K562 (cell line): ENCODE measurements around the gene AGR3. TPM values are rescaled to one million over a fixed set of nuclear protein-coding genes. Genes with fewer than 3 reads are reported as not detected.

Experiments
- ATAC-seq: fragments of 200-7000 bp; cut with Tn5 transposase; 3 replicates; pipeline ENCODE4 v1.9.1; 2020; ENCODE audit warnings: moderate library complexity
- BruUV-seq: library from RNA; stranded (reverse); fragments of 400-500 nt; replicated peaks from 2 replicates; lab custom pipeline; 2021; lab: Mats Ljungman, UMichigan
- CTCF ChIA-PET: fragments of 300-600 bp; formaldehyde crosslinking; extraction: SDS; loops from one replicate; lab custom pipeline; 2021; ENCODE audit warnings: low intra/inter-chr PET ratio; lab: Yijun Ruan, JAX
- POLR2A ChIA-PET: fragments of 300-600, 350-650 bp; sonication (Branson Sonifier 250); formaldehyde crosslinking; extraction: SDS; loops from one replicate; lab custom pipeline; 2021; ENCODE audit warnings: antibody characterized with exemption, inconsistent platforms; lab: Yijun Ruan, JAX
- DNase-seq, 4 experiments: peaks; one replicate each; pipeline versions ENCODE4 v3.0.0 to v3.0.0-alpha.2; 2011 to 2018; ENCODE audit warnings: low spot score in 3 of 4, mixed read lengths in 3 of 4; ENCODE audit errors: extremely low read depth in 1 of 4
- FAIRE-seq: peaks from 2 replicates; lab custom pipeline; 2011; peaks lifted over from hg19 to GRCh38; lab: Jason Lieb, UNC
- H2AFZ ChIP-seq: 2 replicates; pipeline ENCODE4 v1.6.0; 2011; ENCODE audit warnings: low read depth, low read length, control low read depth, inconsistent platforms
- H3K27ac ChIP-seq: fragments of 200-600 bp; 3 replicates; pipeline ENCODE4 v1.8.0; 2011; ENCODE audit warnings: low read depth, mild to moderate bottlenecking, control low read depth, inconsistent platforms, low read length, moderate library complexity, mixed read lengths; ENCODE audit errors: extremely low read depth
- H3K27me3 ChIP-seq, 2 experiments: fragments of 300-600 bp in 1 of 2; 2 replicates in 1 of 2; 3 replicates in 1 of 2; pipeline versions ENCODE4 v1.6.0 to v1.8.0; 2011; ENCODE audit warnings: inconsistent platforms in 2 of 2, low read length in 2 of 2, mild to moderate bottlenecking in 1 of 2, mixed read lengths in 1 of 2, moderate library complexity in 1 of 2; ENCODE audit not compliant: control insufficient read depth in 2 of 2, insufficient read depth in 2 of 2
- H3K36me3 ChIP-seq: fragments of 300-600 bp; 3 replicates; pipeline ENCODE4 v1.8.0; 2011; ENCODE audit warnings: mild to moderate bottlenecking, low read length, inconsistent platforms; ENCODE audit not compliant: control insufficient read depth, insufficient read depth
- H3K4me1 ChIP-seq, 2 experiments: fragments of 200-600 bp in 1 of 2; replicated peaks in 1 of 2; 2 replicates in 1 of 2; 3 replicates in 1 of 2; pipeline versions ENCODE4 v1.5.1 to v1.8.0; 2011; ENCODE audit warnings: inconsistent platforms in 2 of 2, low read length in 2 of 2, mild to moderate bottlenecking in 1 of 2, mixed read lengths in 1 of 2, moderate library complexity in 1 of 2; ENCODE audit not compliant: control insufficient read depth in 2 of 2, insufficient read depth in 2 of 2
- H3K4me2 ChIP-seq: 2 replicates; pipeline ENCODE4 v1.6.1; 2011; ENCODE audit warnings: low read length, control low read depth, inconsistent platforms, mixed read lengths; ENCODE audit not compliant: insufficient read depth
- H3K4me3 ChIP-seq: fragments of 200-600 bp; sonication (generic), shearing (Covaris generic); 2 replicates; pipeline ENCODE4 v1.5.1; 2016; ENCODE audit warnings: control low read depth, inconsistent platforms
- H3K79me2 ChIP-seq: fragments of 200-600 bp; 3 replicates; pipeline ENCODE4 v1.8.0; 2011; ENCODE audit warnings: low read length, inconsistent platforms; ENCODE audit not compliant: control insufficient read depth, insufficient read depth
- H3K9ac ChIP-seq, 2 experiments: 2 replicates each; pipeline versions ENCODE4 v1.6.0 to v1.6.1; 2011; ENCODE audit warnings: low read depth in 2 of 2, low read length in 2 of 2, control low read depth in 1 of 2, inconsistent platforms in 1 of 2, mild to moderate bottlenecking in 1 of 2, mixed read lengths in 1 of 2; ENCODE audit not compliant: insufficient read depth in 1 of 2
- H3K9me1 ChIP-seq: one replicate; pipeline ENCODE4 v1.6.0; 2011; ENCODE audit warnings: inconsistent platforms, mild to moderate bottlenecking, low read length, moderate library complexity; ENCODE audit not compliant: control insufficient read depth, insufficient read depth
- H3K9me3 ChIP-seq: replicated peaks from 2 replicates; pipeline ENCODE4 v1.5.1; 2011; ENCODE audit warnings: low read depth, low read length, inconsistent platforms; ENCODE audit not compliant: control insufficient read depth, insufficient read depth
- H4K20me1 ChIP-seq: replicated peaks from 2 replicates; pipeline ENCODE4 v1.6.1; 2011; ENCODE audit warnings: low read length, inconsistent platforms, mixed read lengths; ENCODE audit not compliant: control insufficient read depth, insufficient read depth
- KLF13 ChIP-seq: fragments of 450-650 bp; IDR thresholded peaks from 2 replicates; pipeline ENCODE4 v1.6.1; 2016; ENCODE audit warnings: missing genetic modification characterization, low read depth, mild to moderate bottlenecking, missing compliant biosample characterization, moderate library complexity, borderline replicate concordance
- MLLT1 ChIP-seq, 2 experiments: fragments of 450-650 bp; IDR thresholded peaks; 2 replicates each; pipeline ENCODE4 v1.6.1; 2016
- TEAD4 ChIP-seq, 2 experiments: sonication (generic) in 1 of 2; formaldehyde crosslinking in 1 of 2; IDR thresholded peaks; 2 replicates each; pipeline versions ENCODE4 v1.6.1 to v1.8.0; 2012 to 2022; ENCODE audit warnings: borderline replicate concordance in 1 of 2, inconsistent platforms in 1 of 2, low read length in 1 of 2, mild to moderate bottlenecking in 1 of 2, missing genetic modification reagents in 1 of 2
- ZBTB11 ChIP-seq, 3 experiments: fragments of 200-800 bp in 1 of 3; fragments of 250-450 bp in 1 of 3; fragments of 450-650 bp in 1 of 3; sonication (Bioruptor Pico) in 1 of 3; sonication (Bioruptor generic) in 1 of 3; formaldehyde crosslinking in 1 of 3; IDR thresholded peaks; 2 replicates each; pipeline versions ENCODE4 v1.6.1 to v1.8.0; 2016 to 2022; ENCODE audit warnings: mild to moderate bottlenecking in 2 of 3, missing genetic modification characterization in 2 of 3, missing compliant biosample characterization in 1 of 3, moderate library complexity in 1 of 3
- ZNF324 ChIP-seq: fragments of 250-450 bp; sonication (Bioruptor Pico); IDR thresholded peaks from 2 replicates; pipeline ENCODE4 v1.4.0; 2020; ENCODE audit warnings: mild to moderate bottlenecking
- WGBS: fragments of 100-300 bp; shearing (Covaris generic); methylation state at CpG from one replicate; pipeline ENCODE4 v1.1.6; 2016; ENCODE audit warnings: low coverage, mixed read lengths; ENCODE audit not compliant: insufficient coverage; ENCODE audit errors: missing lambda C conversion rate; 5-methylcytosine and 5-hydroxymethylcytosine counted together
- in situ Hi-C: fragments of 300-500 bp; cut with MboI; formaldehyde crosslinking; loops from 4 replicates; pipeline ENCODE4 v1.15.0; 2018; ENCODE audit warnings: inconsistent platforms, mixed read lengths
- intact Hi-C: fragments of 100-400 bp; cut with micrococcal nuclease; formaldehyde crosslinking; loops from 2 replicates; pipeline ENCODE4 v1.14.2; 2022
- polyA plus RNA-seq, 8 experiments: library from polyadenylated mRNA; depleted of rRNA in 4 of 8; stranded (reverse) in 5 of 8; unstranded in 3 of 8; fragments of >200 nt; fragmentation: Nextera tagmentation in 2 of 8; fragmentation: Illumina TruSeq in 1 of 8; extraction: Ambion mirVana in 2 of 8; extraction: Trizol in 1 of 8; gene quantifications; 2 replicates each; pipeline versions ENCODE4 v1.2.1 to v1.2.3, GENCODE V29; 2011 to 2014; ENCODE audit warnings: inconsistent platforms in 1 of 8, missing spikeins in 1 of 8
- total RNA-seq, 7 experiments: library from RNA; depleted of rRNA in 6 of 7; stranded (reverse); fragments of >200 nt in 6 of 7; fragmentation: Illumina TruSeq in 2 of 7; extraction: Trizol in 2 of 7; gene quantifications; 2 replicates each; pipeline versions ENCODE4 v1.2.1 to v1.2.3, GENCODE V29; 2011 to 2021; ENCODE audit warnings: low replicate concordance in 1 of 7

AGR3 gene
- total and polyA plus RNA-seq, 9 of the 15 experiments (the other 6 are each of a cell fraction or from before 2014, with no cell fraction given) = not detected

- in situ Hi-C loops = loop anchor here (10.0 kb wide), 1 partner anchor 829 kb away; no protein-coding TSS in a partner anchor
- H3K4me2 ChIP-seq = no peak overlapping the region
- H3K27me3 ChIP-seq = no peaks in the 10 kb centered on the region
- H3K9me3 ChIP-seq = no peaks in the 10 kb centered on the region
- BruUV-seq = no TSS peak
- TF ChIP-seq ZNF324 (CRISPR knock-in tag) (no peak), KLF13 (tag) (no peak), TEAD4 (IDR thresholded peaks at IDR 0.05; ENCODE audit: low read length) (no peak), TEAD4 (CRISPR knock-in tag; IDR thresholded peaks at IDR 0.05; ENCODE audit: borderline replicate concordance) (no peak), ZBTB11 (CRISPR knock-in tag; IDR thresholded peaks at IDR 0.05) (no peak), MLLT1 (IDR thresholded peaks at IDR 0.05) (no peak)
- TF ChIP-seq, all 486 proteins: peak for 0
- no peaks in the 10 kb centered on the region for H3K79me2 ChIP-seq
- FAIRE-seq (no peak), DNase-seq (no peak), ATAC-seq (no peak; the same call in 2 of the 3 replicates)
- no peak overlapping the region for H2AFZ ChIP-seq
- POLR2A ChIA-PET = no interaction called here
- WGBS = 16% methylated on average over 5 of the region's 5 CpGs
- H3K9me1 ChIP-seq = no peaks in the 10 kb centered on the region
- no peaks in the 10 kb centered on the region for H3K36me3 ChIP-seq
- H3K4me1 ChIP-seq = no peaks in the 10 kb centered on the region
- CTCF ChIA-PET = no interaction called here
- intact Hi-C loops = loop anchor here (10.0 kb wide), 1 partner anchor 799 kb away; no protein-coding TSS in a partner anchor
- no peaks in the 10 kb centered on the region for H4K20me1 ChIP-seq
- H3K9ac ChIP-seq = no peak overlapping the region
- H3K27ac ChIP-seq = no peak overlapping the region
- H3K4me3 ChIP-seq = no peak overlapping the region
These were observed 31.9 kb upstream of the AGR3 start for GRCh38 chr7:16913643-16914042.
